Activated naive CD4-positive, alpha-beta T cell treated with Interleukin-2 at 50 U/mL for 16 hours (primary cell): ENCODE data around the gene CDH23.
A peak's percentile ranks its signal among the peaks of the same experiment; 100 is the strongest.

Source experiments
- DNase-seq: peaks from one replicate; pipeline ENCODE4 v3.0.0-alpha.2; 2020

CDH23 gene

DNA sequence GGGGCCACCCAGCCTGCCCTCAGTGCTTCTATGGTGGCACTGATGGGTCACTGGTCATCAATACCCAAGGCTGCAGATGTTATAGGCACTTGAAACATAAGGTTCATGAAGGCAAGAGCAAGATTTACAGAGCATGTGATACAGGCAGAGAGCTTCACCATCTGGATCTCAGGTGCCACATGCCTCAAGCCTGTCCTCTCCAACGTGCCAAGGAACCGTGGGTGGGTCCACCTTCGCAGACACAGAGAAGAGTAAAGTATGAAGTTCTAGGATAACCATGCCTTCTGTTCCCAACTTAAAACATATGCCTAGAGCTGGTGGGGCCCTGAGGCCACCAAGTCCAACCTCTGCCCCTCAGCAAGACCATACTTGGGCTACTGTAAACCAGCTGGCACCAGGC is 26.7 kb upstream of the CDH23 start:
- DNase-seq = no peak

GRCh38 chr10:71371750-71372166 is 25.0 kb upstream of the CDH23 start:
- no peak for DNase-seq

DNA sequence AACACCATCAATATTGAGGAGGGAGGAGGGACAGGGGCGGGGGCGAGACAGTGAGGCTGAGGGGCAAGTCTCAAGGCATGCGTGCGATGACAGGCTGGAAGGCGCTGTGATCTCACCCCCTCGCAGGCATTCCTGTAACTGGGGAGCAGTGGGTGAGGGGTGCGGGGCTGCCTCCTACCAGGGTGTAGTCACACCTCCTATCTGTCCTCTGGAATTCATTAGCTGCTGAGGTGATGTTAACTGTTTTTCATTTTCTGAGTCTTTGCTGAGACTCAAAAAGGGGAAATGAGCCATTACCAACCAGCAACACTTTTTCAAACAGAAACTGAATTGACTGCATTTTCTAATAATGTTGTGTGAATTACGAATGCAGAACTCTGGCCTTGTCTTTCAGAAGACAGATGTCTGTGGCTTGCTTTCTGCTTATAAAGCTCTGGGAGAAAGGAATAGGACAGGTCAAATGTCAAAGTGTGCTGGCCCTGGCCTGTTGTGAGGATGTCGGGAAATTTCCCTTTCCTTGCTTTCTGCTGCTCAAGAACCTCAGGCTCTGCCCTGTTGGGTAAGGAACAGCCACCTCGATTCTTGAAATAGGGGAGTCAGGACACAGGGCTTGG is 23.7 kb upstream of the CDH23 start:
- DNase-seq = no peak

DNA sequence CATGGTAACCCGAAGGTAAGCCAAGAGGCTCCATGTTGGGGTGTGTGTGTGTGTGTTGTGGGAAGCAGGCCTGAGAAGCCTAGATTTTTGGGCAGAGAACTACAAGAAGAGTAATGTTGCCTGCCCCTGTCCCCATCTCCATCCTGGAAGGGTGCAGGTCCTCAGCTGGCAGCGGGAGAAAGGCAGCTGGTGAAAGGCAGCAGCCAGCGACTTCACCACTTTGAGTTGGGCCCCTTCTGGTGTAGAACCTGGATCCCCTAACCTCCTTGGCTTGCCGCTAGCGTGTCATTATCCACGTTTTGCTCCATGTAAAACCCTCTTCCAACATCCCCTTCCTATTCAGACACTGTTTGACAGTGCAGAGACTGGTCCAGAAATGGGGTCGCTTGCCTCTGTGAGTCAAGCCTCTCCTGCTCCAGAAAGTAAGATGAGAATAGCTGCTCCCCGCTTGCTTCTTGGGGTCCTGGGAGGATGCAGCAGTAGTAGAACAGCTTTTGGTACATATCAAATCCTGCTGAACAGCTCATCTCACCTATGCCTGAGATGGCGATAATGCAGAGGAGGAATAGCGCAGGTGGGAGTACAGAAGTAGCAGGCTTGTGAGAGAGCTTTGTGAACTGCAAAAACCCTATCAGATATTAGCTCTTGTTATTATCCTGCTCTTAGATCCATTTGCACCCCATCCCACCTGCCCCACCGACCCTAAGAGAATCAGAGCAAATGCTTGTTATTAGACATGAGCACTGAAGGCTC is 22.1 kb upstream of the CDH23 start:
- DNase-seq = no peak

GRCh38 chr10:71375952-71376351 is 20.8 kb upstream of the CDH23 start:
- DNase-seq = no peak

DNA sequence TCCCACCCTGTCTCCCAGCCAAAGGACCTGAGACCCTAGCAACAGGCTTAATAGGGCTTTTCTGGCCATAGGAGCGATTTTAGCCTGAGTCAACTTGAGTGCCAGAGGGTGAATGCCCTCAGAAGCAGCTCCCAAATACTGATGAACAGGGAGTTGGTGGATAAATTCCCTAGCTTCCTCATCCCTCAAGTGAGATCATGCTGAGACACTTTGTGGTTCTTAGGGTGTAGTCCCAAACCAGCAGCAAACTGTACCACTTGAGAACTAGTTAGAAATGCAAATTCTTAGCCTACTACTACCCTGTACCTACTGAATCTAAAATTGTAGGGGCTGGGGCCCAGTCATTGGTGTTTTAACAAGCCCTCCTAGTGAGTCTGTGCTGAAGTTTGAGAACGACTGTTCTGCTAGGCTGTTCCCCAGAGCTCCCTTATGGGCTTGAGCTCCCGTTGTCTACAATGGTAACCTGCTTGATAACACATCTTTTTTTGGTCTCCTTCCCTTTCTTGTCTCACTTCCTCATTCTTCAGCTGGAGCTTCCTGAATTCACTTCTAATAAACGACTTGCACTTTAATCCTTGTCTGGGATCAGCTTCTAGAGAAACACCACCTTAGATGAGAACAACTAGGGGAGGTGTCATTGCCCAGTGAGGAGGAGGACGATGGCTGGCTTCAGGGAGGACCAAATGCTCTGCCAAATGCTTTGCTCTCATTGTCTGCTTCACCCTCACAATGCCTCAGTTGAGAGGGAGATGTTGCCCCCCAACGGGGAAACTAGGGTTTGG is 18.2 kb upstream of the CDH23 start:
- no peak for DNase-seq

- no peak for DNase-seq
Observed at GRCh38 chr10:71379118-71379766, 17.5 kb upstream of the CDH23 start.

DNA sequence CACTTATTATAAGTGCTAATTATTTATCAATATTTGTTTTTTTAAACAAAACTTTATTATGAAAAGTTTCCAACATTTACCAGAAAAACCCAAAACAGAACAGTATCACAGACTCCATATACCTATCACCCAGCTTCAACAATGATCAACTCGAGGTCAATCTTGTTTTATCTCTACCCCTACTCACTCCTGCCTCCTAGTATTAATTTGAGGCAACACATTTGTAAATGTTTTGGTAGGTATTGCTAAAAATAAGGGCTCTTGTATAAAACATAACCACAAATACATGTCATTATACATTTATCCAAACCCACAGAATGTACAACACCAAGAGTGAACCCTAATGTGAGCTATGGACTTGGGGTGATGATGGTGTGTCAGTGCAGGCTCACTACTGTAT is 15.9 kb upstream of the CDH23 start:
- DNase-seq = no peak

DNA sequence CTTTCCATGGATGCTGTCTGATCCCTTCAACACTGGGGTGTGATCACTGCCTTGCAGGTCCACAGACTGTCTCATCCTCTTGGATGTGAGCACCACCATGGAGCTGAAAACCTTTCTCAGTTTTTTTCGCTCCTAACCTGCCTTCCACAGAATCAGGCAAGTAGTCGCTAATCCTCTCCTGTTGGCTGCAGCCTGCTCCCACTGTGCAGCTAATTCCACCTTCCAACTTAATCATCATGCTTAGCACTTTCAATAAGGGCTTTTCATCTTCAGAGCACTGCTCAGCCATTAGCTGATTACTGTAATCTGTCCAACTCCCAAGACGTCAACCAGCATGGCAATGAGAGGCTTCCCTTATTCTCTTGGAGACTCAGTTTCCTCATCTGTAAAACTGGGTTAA is 15.1 kb upstream of the CDH23 start:
- DNase-seq = no peak

DNA sequence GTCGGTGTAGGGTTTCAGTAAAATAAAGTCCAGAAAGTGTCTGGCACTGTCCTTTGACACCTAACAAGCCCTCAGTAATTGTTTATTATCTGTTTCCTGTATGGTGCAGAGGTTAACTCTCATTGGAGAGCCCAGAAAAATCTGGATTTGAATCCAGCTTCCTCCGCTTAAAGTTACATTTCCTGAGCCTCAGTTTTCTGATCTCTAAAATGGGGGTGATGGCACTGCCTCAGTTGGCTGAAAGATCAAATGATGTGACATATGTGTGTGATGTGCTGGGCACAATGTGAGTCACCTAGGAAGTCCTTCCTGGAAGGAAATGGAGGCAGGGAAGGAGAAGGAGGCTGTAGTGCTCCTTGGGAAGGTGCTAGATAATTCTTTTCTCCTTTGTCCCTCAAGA is 14.7 kb upstream of the CDH23 start:
- no peak for DNase-seq

DNA sequence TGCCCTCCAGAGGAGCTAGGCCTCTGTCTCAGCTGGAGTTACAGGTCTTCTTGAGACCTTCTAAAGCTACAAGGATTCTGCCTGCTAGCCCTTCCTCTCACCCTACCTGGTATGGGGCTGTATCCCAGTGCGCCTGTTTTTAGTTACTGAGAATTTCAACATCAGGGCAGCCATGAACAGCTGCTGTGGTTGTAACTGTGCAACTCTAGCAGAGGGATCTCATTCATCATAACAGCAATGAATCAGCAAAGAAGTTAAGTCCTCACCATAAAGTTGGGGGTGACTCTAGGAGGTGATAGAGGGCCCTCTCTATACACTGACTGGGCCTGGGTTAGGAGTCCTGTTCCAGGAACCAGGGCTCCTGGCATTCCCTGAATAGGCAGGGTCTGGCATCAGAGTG is 14.0 kb upstream of the CDH23 start:
- DNase-seq = no peak

GRCh38 chr10:71383972-71384687 is 12.6 kb upstream of the CDH23 start:
- peak; percentile 78 for DNase-seq

DNA sequence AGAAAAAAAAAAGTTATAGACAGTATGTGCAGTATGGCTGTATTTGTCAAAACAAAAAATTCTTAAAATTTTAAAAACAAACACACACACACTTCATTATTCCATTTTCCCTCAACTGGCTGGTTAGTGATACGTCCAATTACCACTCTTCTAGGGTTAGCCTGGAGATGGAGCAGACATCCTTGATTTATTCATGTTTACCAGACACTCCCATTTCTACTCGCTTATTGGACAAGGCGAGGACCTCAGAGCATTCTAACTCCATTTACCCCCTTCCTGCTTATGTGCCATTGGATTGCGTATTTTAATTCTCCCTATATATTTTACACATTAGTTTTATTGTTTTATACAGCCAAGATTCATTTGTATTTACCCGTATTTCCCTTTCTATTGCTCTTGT is 8.5 kb upstream of the CDH23 start:
- DNase-seq = no peak

DNA sequence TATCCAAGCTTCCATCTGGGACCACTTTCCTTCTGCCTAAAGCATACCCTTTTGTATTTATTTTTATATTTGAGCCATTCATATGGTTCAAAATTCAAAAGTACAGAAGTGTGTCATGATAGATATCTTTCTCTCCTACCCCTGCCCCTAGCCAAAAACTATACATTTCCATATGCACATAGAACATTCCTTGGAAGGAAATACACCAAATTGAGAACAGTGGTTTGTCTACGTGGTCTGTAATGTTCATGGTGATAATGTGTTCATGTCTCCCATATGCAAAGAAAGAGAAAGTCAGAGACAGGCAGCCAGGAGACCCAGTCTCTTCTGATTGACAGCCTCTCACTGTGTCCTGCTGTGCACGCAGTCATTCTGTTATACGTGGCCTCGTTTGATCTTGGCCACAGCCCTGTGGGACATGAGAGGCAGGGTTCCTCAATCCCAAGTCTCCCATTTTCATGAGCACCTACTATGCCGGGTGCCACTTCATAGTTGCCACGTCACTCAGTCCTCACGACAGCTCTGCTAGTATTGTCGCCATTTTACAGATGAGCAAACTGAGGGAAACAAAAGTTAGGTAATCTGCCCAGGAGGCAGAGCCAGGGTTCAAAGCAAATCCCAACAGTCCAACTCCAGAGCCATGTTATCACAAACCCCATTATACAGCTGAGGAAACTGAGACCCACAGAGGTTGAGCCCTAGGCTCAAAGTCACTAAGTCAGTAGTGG is 8.0 kb upstream of the CDH23 start:
- no peak for DNase-seq

DNA sequence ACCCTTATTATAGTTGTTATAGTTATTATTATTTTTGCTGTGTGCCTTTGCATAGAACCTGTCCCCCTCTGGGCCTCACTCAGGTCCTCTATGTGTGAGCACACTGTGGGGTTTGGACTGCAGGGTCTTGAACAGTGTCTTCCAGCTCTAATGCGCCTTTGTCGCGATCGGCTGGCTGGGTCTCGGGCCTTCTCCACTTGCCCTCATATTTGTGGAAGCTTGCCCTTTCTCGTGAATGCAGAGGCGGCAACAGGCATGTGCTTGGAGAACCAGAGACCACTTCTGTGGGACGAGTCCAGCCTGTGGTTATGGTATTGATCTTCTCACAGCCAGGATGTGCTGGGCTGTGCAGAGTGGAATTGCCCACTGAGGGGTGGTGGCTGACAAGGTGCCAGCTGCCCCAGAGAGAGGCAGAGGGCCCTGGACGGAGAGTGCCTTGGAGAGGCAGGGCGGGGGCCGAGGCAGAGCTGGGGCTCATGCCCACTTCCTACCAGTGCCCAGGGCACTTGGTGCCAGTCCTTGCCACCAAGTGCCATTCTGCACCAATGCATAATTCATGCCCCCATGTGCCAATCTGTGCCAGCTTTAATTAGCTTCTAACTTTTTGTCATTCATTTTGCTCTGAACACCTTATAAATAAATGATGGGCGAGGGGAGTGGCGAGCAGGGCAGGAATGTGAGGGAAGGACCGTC is 6.8 kb upstream of the CDH23 start:
- no peak for DNase-seq

DNA sequence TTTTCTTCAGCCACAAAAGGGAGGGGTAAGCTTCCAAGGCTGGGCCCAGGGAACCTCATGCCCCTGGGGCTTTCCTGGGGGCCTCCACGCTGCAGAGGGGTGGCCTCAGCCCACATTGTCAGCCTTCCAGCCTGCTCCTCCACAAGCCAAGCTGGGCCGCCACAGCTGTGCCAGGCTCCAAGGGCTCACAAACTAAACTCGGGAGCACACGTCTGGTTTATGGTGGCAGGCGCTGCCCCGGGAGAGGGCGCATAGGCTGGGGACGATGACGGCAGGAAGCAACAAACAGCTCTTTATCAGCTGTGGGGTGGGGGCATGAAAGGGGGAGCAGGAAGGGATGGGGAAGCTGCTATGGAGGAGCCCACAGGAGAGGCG is 6.3 kb upstream of the CDH23 start:
- DNase-seq = no peak

GRCh38 chr10:71390921-71391690 is 5.6 kb upstream of the CDH23 start:
- no peak for DNase-seq

DNA sequence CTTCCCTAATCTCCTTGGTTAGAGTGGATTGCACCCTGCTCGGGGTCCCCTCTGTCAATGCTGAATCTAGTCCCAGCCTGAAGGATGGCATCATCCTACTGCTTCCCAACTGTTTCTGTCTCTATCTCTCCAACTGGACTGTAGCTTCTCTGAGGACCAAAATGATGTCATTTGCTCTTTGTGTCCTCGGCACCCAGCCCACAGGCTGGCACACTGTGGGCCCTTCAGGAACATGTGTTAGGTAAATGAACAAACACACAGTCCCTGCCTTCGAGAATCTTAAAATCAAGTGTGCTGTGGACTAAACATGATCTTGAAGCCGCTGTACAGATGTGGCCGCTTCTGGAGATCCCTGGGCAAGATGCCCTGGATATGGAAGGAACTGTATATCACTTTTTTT is 5.0 kb upstream of the CDH23 start:
- DNase-seq = no peak

- DNase-seq = no peak
Observed at GRCh38 chr10:71392292-71392691, 4.4 kb upstream of the CDH23 start.
